Astrocyte of the cerebellum (primary cell): ENCODE measurements around the gene KRT85.

ENCODE experiments used
- DNase-seq: peaks from one replicate; pipeline ENCODE4 v3.0.0-alpha.2; 2011; ENCODE audit warnings: low read depth
- H3K4me3 ChIP-seq: 2 replicates; pipeline ENCODE4 v1.5.1; 2011; ENCODE audit warnings: mild to moderate bottlenecking, low read depth, low read length, moderate library complexity
- in situ Hi-C: cut with HindIII; loops from 2 replicates; pipeline ENCODE4 v1.10.0; 2017; ENCODE audit warnings: low sequenced_read_pairs
- TF ChIP-seq, protein P1 (sequence below): IDR thresholded peaks from 2 replicates; pipeline ENCODE4 v1.5.1; 2012; ENCODE audit warnings: low read length, low read depth, moderate library complexity, mild to moderate bottlenecking; ENCODE audit errors: missing control alignments

Gene KRT85

DNA sequence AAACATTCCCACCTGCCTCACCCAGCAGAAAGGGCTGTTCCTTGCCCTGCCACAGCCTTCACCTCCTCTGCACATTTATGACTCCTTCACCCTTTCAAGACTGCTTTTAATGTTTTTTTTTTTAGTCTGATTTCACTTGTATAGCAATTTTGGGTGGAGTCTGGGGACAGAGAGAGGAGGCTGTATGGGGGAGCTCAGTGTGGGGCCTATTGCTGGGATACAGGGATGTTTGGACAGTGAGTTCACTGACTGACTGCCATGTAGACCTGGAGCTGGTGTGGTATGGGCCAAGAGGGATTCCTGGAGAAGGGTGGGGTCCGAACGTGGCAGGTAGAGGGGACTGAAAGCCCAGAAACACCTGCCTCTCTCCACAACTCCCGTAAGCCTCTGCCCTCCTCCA lies 1.9 kb upstream of the KRT85 start:
- TF ChIP-seq, protein P1, sequence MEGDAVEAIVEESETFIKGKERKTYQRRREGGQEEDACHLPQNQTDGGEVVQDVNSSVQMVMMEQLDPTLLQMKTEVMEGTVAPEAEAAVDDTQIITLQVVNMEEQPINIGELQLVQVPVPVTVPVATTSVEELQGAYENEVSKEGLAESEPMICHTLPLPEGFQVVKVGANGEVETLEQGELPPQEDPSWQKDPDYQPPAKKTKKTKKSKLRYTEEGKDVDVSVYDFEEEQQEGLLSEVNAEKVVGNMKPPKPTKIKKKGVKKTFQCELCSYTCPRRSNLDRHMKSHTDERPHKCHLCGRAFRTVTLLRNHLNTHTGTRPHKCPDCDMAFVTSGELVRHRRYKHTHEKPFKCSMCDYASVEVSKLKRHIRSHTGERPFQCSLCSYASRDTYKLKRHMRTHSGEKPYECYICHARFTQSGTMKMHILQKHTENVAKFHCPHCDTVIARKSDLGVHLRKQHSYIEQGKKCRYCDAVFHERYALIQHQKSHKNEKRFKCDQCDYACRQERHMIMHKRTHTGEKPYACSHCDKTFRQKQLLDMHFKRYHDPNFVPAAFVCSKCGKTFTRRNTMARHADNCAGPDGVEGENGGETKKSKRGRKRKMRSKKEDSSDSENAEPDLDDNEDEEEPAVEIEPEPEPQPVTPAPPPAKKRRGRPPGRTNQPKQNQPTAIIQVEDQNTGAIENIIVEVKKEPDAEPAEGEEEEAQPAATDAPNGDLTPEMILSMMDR, result no peak
- DNase-seq, result no peak
- in situ Hi-C loops, result loop anchor here (25.0 kb wide), 1 partner anchor 618 kb away; no protein-coding TSS in a partner anchor
- no peak overlapping the region for H3K4me3 ChIP-seq

DNA sequence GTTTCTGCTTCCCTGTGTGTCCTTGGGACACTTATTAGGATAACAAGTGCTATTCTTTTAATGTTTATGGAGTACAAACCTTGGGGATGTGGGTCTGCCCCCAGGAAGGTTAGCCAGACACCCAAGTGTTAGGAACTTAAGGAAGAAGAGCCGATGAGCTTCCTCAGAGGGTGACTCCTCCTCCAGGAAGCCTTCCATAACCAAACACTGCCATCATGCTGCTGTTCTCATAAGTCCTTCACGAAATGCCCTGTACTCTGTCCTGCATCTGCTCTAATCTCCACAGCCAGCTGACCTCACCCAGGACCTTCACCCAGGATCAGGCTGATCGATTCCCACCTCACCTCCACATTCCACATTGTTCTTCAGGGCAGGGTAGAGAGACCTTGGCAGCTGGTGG lies 1.2 kb upstream of the KRT85 start:
- TF ChIP-seq, protein P1, result no peak
- H3K4me3 ChIP-seq, result no peak overlapping the region
- in situ Hi-C loops, result loop anchor here (25.0 kb wide), 1 partner anchor 619 kb away; no protein-coding TSS in a partner anchor
- no peak for DNase-seq

DNA sequence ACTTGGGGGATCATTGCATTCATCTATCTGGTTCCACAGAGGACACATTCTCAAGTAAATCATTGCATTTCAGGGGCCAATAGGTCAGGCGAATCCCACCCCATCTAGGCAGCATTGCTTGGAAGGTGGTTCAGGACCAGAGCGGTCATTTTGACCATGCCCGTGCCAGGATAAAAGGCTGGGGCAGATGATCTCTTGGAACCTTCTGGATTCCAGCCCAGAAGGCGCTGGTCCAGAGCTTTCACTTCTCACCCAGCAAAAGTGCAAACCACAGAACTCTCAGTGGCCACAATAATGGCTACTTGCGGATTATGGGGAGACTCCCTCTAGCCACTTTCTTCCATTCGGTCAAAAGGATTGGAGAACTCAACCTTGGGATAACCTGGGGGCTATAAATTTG lies 595 bp upstream of the KRT85 start:
- DNase-seq, result no peak
- TF ChIP-seq, protein P1, result no peak
- no peak overlapping the region for H3K4me3 ChIP-seq
- in situ Hi-C loops, result loop anchor here (25.0 kb wide), 1 partner anchor 619 kb away; no protein-coding TSS in a partner anchor

DNA sequence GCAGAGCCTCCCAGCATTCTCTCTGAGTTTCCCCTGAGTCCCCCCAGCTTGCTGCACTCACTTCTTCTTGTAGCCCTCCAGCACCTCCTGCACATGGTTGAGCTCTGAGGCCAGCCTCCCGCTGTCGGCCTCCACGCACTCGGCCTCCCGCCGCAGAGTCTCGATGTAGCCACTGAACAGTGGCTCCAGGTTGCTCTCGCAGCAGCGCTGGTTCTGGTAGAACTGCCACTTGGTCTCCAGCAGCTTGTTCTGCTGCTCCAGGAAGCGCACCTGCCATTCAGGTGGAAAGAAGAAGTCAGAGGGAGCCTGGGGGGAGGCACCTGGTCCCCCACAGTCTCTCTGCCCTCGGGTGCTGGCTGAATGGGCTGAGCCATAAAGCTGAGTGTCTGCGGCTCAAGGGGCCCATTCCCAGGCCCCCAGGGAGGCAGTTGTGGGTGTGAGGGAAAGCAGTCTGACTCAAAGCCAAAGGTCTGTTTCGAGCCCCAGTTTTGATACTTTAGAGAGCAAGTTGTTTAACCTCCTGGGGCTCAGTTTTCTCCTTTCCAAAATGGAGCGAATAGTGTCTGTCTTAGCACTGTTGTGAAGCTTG lies 2.3 kb downstream of the KRT85 start:
- TF ChIP-seq, protein P1, result no peak
- H3K4me3 ChIP-seq, result no peak overlapping the region
- in situ Hi-C loops, result loop anchor here (25.0 kb wide), 1 partner anchor 622 kb away; no protein-coding TSS in a partner anchor
- no peak for DNase-seq

DNA sequence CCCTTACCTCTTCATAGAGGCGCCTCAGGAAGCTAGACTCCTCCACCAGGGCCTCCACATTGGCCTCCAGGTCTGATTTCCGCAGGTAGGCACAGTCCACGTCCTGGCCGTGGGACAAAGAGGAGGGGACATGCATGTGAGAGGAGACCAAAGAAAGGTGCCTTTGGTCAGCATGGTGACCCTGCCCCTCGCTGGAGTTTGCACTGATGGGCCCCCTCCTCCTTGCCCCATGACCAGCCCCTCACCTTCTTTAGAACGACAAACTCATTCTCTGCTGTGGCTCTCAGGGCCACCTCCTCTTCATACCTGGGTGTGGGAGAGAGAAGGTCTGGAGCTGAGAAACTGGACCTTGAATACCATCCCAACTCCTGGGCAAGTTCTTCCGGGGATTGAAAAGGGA lies 3.2 kb downstream of the KRT85 start:
- no peak overlapping the region for H3K4me3 ChIP-seq
- TF ChIP-seq, protein P1, result no peak
- in situ Hi-C loops, result loop anchor here (25.0 kb wide), 1 partner anchor 623 kb away; no protein-coding TSS in a partner anchor
- DNase-seq, result no peak

DNA sequence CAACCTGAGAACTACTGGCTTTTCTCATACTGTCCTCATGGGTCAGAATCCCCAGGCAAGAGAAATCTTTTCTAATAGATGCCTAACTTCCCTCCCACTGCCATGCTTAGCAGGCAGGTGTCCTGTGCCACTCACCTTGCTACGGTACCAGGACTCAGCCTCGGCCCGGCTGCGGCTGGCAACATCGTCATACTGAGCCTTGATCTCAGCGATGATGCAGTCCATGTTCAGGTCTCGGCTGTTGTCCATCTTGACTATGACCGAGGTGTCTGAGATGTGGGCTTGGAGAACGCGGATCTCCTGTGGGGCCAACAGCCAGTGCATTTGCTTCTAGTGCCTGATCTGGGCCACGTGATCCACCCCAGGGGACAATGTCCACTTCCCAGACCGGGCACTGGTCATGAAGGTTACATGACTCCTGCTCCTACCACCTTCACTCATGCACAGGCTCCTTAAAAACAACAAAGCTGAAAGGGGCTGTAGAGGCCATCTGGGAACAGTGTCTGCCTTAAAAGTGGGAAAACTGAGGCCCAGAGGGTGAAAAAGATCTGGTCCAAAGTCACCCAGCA lies 4.1 kb downstream of the KRT85 start:
- no peak overlapping the region for H3K4me3 ChIP-seq
- in situ Hi-C loops, result loop anchor here (25.0 kb wide), 1 partner anchor 624 kb away; no protein-coding TSS in a partner anchor
- TF ChIP-seq, protein P1, result no peak
- no peak for DNase-seq
